PFSK-1 (cell line): ENCODE results near the gene ATP5PB.

Experiments used
- POLR2AphosphoS5 ChIP-seq: IDR thresholded peaks from 2 replicates; pipeline ENCODE4 v1.6.1; 2012; ENCODE audit warnings: low read depth, mild to moderate bottlenecking, control low read depth, low read length, moderate library complexity
- REST ChIP-seq, 2 experiments: IDR thresholded peaks; 2 replicates each; pipeline versions ENCODE4 v1.6.1 to v1.8.0; 2011 to 2012; ENCODE audit warnings: low read depth in 2 of 2, low read length in 2 of 2, control low read depth in 1 of 2, inconsistent platforms in 1 of 2, mild to moderate bottlenecking in 1 of 2, moderate library complexity in 1 of 2; ENCODE audit not compliant: insufficient read depth in 1 of 2
- TAF1 ChIP-seq: IDR thresholded peaks from 2 replicates; pipeline ENCODE4 v1.6.1; 2012; ENCODE audit warnings: low read length, control low read depth, borderline replicate concordance; ENCODE audit not compliant: insufficient read depth

GRCh38 chr1:111501645-111502044, 52.4 kb downstream of the ATP5PB start:
- TF ChIP-seq REST (IDR thresholded peaks at IDR 0.05; ENCODE audit: insufficient read depth in 1 of 2, low read depth in 2 of 2, low read length in 2 of 2) (no peak), TAF1 (no peak), POLR2AphosphoS5 (no peak)
